ENCODE measurements around the gene ATXN2L. TPM values are rescaled to one million over a fixed set of nuclear protein-coding genes. Genes with fewer than 3 reads are reported as not detected.
"Not testable (repeated sequence)": the region's sequence is repeated elsewhere in the genome, so short reads cannot be mapped to it uniquely, and the experiment has no call there.

Gene ATXN2L
- total RNA-seq, 1 donor from 2014 or later, result 33.5 TPM

GRCh38 chr16:28836761-28837064 is 13.9 kb downstream of the ATXN2L start:
- DNase-seq, result no peak

- no peak for DNase-seq
Measured at GRCh38 chr16:28837672-28838557, 15.1 kb downstream of the ATXN2L start.

- DNase-seq, result no peak
Measured at GRCh38 chr16:28838558-28838918, 15.7 kb downstream of the ATXN2L start.

GRCh38 chr16:28839004-28839639 is 16.3 kb downstream of the ATXN2L start:
- no peak for DNase-seq

GRCh38 chr16:28839899-28840298 is 17.1 kb downstream of the ATXN2L start:
- DNase-seq, result no peak

- no peak for DNase-seq
Measured at GRCh38 chr16:28842696-28843095, 19.9 kb downstream of the ATXN2L start.

- DNase-seq, result no peak
Measured at GRCh38 chr16:28843766-28844165, 21.0 kb downstream of the ATXN2L start.

- no peak for DNase-seq
Measured at GRCh38 chr16:28844226-28844885, 21.6 kb downstream of the ATXN2L start.

GRCh38 chr16:28845293-28845692 is 22.5 kb downstream of the ATXN2L start:
- peak; percentile 34 for DNase-seq

GRCh38 chr16:28845761-28846079 is 22.9 kb downstream of the ATXN2L start:
- no peak for DNase-seq

GRCh38 chr16:28846080-28846932 is 23.5 kb downstream of the ATXN2L start, which contains the start of gene TUFM:
Gene TUFM (minus strand): TSS chr16:28846348. CDS start chr16:28846269, 79 bp downstream.
- peak; percentile 99 for DNase-seq

- DNase-seq, result no peak
Measured at GRCh38 chr16:28846933-28847273, 24.1 kb downstream of the ATXN2L start.

GRCh38 chr16:28858421-28858820 is 35.6 kb downstream of the ATXN2L start:
- no peak for DNase-seq

- no peak for DNase-seq
Measured at GRCh38 chr16:28859326-28859725, 36.5 kb downstream of the ATXN2L start.

- peak; percentile 54 for DNase-seq
Measured at GRCh38 chr16:28863929-28864793, 41.4 kb downstream of the ATXN2L start.

- no peak for DNase-seq
Measured at GRCh38 chr16:28865001-28865688, 42.3 kb downstream of the ATXN2L start.

- no peak for DNase-seq
Measured at GRCh38 chr16:28865722-28866453, 43.1 kb downstream of the ATXN2L start.

- no peak for DNase-seq
Measured at GRCh38 chr16:28866454-28866804, 43.6 kb downstream of the ATXN2L start.

GRCh38 chr16:28867241-28867640 is 44.4 kb downstream of the ATXN2L start:
- no peak for DNase-seq

GRCh38 chr16:28867646-28868045 is 44.8 kb downstream of the ATXN2L start:
- not testable (repeated sequence) for DNase-seq

GRCh38 chr16:28869201-28869600 is 46.4 kb downstream of the ATXN2L start:
- no peak for DNase-seq
